NT2/D1 (cell line): ENCODE results near the gene NBAS.

Experiments used
- DNase-seq: peaks from one replicate; pipeline ENCODE4 v3.0.0-alpha.2; 2011; ENCODE audit warnings: low read depth, low spot score
- H3K27me3 ChIP-seq: 2 replicates; pipeline ENCODE4 v1.6.0; 2011; ENCODE audit warnings: mild to moderate bottlenecking; ENCODE audit not compliant: insufficient read length, insufficient read depth
- H3K36me3 ChIP-seq: 2 replicates; pipeline ENCODE4 v1.6.1; 2011; ENCODE audit warnings: mild to moderate bottlenecking, low read length, mixed read lengths; ENCODE audit not compliant: insufficient read depth, insufficient read length
- H3K4me1 ChIP-seq: 2 replicates; pipeline ENCODE4 v1.5.1; 2011; ENCODE audit not compliant: insufficient read depth, insufficient read length
- H3K4me3 ChIP-seq: 2 replicates; pipeline ENCODE4 v1.5.1; 2011; ENCODE audit warnings: low read depth; ENCODE audit not compliant: insufficient read length
- H3K9ac ChIP-seq: 2 replicates; pipeline ENCODE4 v1.6.0; 2011; ENCODE audit warnings: low read depth; ENCODE audit not compliant: insufficient read length
- H3K9me3 ChIP-seq: 2 replicates; pipeline ENCODE4 v1.5.1; 2011; ENCODE audit warnings: mild to moderate bottlenecking, low read length; ENCODE audit not compliant: insufficient read depth
- SUZ12 ChIP-seq: IDR thresholded peaks from 2 replicates; pipeline ENCODE4 v1.6.1; 2011; ENCODE audit not compliant: insufficient read length, insufficient read depth; ENCODE audit errors: extremely low read depth
- YY1 ChIP-seq: IDR thresholded peaks from 2 replicates; pipeline ENCODE4 v1.6.1; 2011; ENCODE audit not compliant: insufficient read length, insufficient read depth
- ZNF274 ChIP-seq: IDR thresholded peaks from 2 replicates; pipeline ENCODE4 v1.6.1; 2011; ENCODE audit warnings: mild to moderate bottlenecking, low read depth, low read length

Gene NBAS

DNA sequence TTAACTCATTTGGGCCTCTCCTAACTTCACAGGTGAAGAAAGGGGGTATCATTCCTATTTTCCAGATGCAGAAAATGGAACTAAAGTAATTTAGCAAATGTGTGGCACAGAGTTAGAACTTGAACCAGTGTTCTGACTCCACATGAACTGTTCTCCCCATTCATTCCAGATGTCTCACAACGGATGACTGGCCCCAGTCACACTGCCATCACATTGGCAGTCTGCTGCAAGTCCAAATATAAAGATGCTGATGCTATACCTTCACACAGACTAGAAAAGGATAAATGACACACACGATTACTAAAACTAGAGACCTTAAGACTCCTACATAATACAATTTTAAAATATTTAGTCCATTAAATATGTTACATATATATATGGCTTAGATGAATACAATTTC, 195.7 kb downstream of the NBAS start:
- H3K27me3 ChIP-seq: no peaks in the 10 kb centered on the region
- DNase-seq: no peak
- peaks cover 4% of the 10 kb centered on the region for H3K36me3 ChIP-seq

DNA sequence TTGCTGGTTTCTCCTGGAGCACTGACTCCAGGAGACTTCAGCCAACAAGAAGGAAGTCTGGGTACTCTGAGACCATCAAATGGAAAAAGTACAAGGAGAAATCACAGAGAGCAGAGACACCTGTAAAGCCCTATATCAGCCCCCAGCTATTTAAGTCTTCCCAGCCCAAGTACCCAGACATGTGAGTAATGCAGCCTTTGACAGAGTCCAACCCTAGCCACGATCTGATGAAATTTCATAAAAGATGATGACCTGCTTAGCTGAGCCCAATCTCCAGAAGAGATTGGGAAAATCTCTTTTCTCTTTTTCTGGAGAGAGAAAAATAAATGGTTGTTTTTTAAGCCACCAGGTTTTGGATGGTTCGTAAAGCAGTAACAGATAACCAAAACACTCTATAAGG, 196.6 kb downstream of the NBAS start:
- DNase-seq: no peak
- TF ChIP-seq ZNF274: no peak
- no peak for TF ChIP-seq YY1
- no peak for TF ChIP-seq SUZ12
- Histone ChIP-seq H3K4me1 (no peaks in the 10 kb centered on the region), H3K27me3 (no peaks in the 10 kb centered on the region), H3K9ac (no peak overlapping the region), H3K9me3 (no peaks in the 10 kb centered on the region), H3K4me3 (no peak overlapping the region), H3K36me3 (no peaks in the 10 kb centered on the region)

More for the DNA sequence above, 195.7 kb downstream of the NBAS start:
- TF ChIP-seq ZNF274: no peak
- TF ChIP-seq SUZ12: no peak
- TF ChIP-seq YY1: no peak
- no peaks in the 10 kb centered on the region for H3K9me3 ChIP-seq
- H3K4me1 ChIP-seq: no peaks in the 10 kb centered on the region
- H3K4me3 ChIP-seq: no peak overlapping the region
- H3K9ac ChIP-seq: no peak overlapping the region

- no peaks in the 10 kb centered on the region for H3K4me1 ChIP-seq
- DNase-seq: no peak
These were observed 197.4 kb downstream of the NBAS start for GRCh38 chr2:15363734-15364133.

DNA sequence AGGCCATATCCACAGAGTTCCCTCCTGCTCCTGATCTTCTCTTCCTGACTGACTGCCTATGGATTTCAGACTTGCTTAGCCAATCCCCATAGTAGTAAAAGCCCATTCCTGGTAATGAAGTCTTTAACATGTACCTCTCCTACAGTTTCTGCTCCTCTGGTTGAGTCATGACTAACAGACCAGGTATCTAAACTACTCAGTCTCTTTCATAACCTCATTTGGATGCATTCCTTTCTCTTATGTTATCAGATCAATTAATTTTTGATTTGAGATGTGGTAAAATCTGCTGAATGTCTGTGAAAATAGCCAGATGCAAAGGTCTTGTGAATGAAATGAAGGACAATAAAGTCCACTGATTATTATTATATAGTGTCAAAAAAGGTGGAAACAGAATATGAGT, 198.0 kb downstream of the NBAS start:
- DNase-seq: no peak
- Histone ChIP-seq H3K9me3 (no peaks in the 10 kb centered on the region), H3K4me3 (no peak overlapping the region), H3K4me1 (no peaks in the 10 kb centered on the region), H3K36me3 (no peaks in the 10 kb centered on the region), H3K9ac (no peak overlapping the region), H3K27me3 (no peaks in the 10 kb centered on the region)
- no peak for TF ChIP-seq SUZ12
- no peak for TF ChIP-seq ZNF274
- no peak for TF ChIP-seq YY1

More at GRCh38 chr2:15363734-15364133, 197.4 kb downstream of the NBAS start:
- no peak for TF ChIP-seq SUZ12
- no peak for TF ChIP-seq YY1
- no peak for TF ChIP-seq ZNF274
- no peak overlapping the region for H3K9ac ChIP-seq
- H3K27me3 ChIP-seq: no peaks in the 10 kb centered on the region
- no peak overlapping the region for H3K4me3 ChIP-seq
- no peaks in the 10 kb centered on the region for H3K9me3 ChIP-seq
- no peaks in the 10 kb centered on the region for H3K36me3 ChIP-seq

- TF ChIP-seq ZNF274 (no peak), YY1 (no peak), SUZ12 (no peak)
- Histone ChIP-seq H3K4me3 (no peak overlapping the region), H3K9ac (no peak overlapping the region), H3K27me3 (no peaks in the 10 kb centered on the region), H3K36me3 (peaks cover 10% of the 10 kb centered on the region), H3K9me3 (no peaks in the 10 kb centered on the region), H3K4me1 (no peaks in the 10 kb centered on the region)
- DNase-seq: no peak
These were observed 201.2 kb downstream of the NBAS start for GRCh38 chr2:15359716-15360531.

DNA sequence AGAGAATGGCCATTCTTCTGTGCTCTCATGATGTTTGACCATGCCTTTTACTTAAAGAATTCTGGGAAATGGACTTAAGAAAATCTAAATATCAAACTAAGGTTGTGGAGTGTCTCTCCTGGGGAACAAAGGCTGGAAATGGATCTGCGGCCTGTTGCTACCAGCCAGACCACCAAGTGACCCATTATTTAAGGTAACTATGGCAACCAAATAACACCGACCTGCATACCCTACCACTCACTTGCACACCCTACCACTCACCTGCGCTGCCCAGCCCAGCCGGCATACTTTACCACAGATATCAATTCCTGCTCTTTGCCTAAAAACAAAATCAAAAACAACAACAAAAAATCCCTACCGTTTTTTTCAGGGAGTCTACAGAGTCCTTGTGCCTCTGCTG, 203.2 kb downstream of the NBAS start:
- no peaks in the 10 kb centered on the region for H3K27me3 ChIP-seq
- no peak for DNase-seq
- no peaks in the 10 kb centered on the region for H3K9me3 ChIP-seq
- H3K4me3 ChIP-seq: no peak overlapping the region
- no peak overlapping the region for H3K9ac ChIP-seq
- peaks cover 10% of the 10 kb centered on the region for H3K36me3 ChIP-seq
- TF ChIP-seq ZNF274 (no peak), YY1 (no peak), SUZ12 (no peak)
- H3K4me1 ChIP-seq: no peaks in the 10 kb centered on the region

GRCh38 chr2:15357186-15357585, 203.9 kb downstream of the NBAS start:
- no peak for DNase-seq
- no peak for TF ChIP-seq SUZ12
- no peak for TF ChIP-seq ZNF274
- no peak for TF ChIP-seq YY1
- H3K9me3 ChIP-seq: no peaks in the 10 kb centered on the region
- H3K36me3 ChIP-seq: peaks cover 10% of the 10 kb centered on the region
- H3K4me3 ChIP-seq: no peak overlapping the region
- H3K27me3 ChIP-seq: no peaks in the 10 kb centered on the region
- H3K4me1 ChIP-seq: no peaks in the 10 kb centered on the region
- H3K9ac ChIP-seq: no peak overlapping the region

GRCh38 chr2:15355386-15355785, 205.7 kb downstream of the NBAS start:
- Histone ChIP-seq H3K27me3 (no peaks in the 10 kb centered on the region), H3K36me3 (peaks cover 10% of the 10 kb centered on the region), H3K9me3 (no peaks in the 10 kb centered on the region), H3K4me3 (no peak overlapping the region), H3K9ac (no peak overlapping the region), H3K4me1 (no peaks in the 10 kb centered on the region)
- DNase-seq: no peak
- TF ChIP-seq ZNF274 (no peak), SUZ12 (no peak), YY1 (no peak)
